ENCODE data around the gene CDH4.

- no peak for TF ChIP-seq EP300 (IDR thresholded peaks at IDR 0.05; ENCODE audit: borderline replicate concordance)
- no peak for TF ChIP-seq TCF12 (IDR thresholded peaks at IDR 0.05; ENCODE audit: low read depth)
- no peak for TF ChIP-seq YY1 (IDR thresholded peaks at IDR 0.05; ENCODE audit: low read depth)
- no peak for TF ChIP-seq TAF1 (IDR thresholded peaks at IDR 0.05; ENCODE audit: low read depth)
These were observed 492.8 kb downstream of the CDH4 start for GRCh38 chr20:61744691-61745396.

All from Ishikawa (cell line).